DOHH2 (cell line): Measurements from ENCODE around the gene SLC22A31.

Experiments
- H3F3A ChIP-seq: fragments of 200-600 bp; sonication (generic), shearing (Covaris generic); 2 replicates; pipeline ENCODE4 v1.6.0; 2016; ENCODE audit warnings: antibody characterized with exemption, mild to moderate bottlenecking; ENCODE audit not compliant: control insufficient read depth, insufficient read depth
- H3K27ac ChIP-seq: fragments of 200-600 bp; sonication (generic); 2 replicates; pipeline ENCODE4 v1.5.1; 2014; ENCODE audit warnings: low read depth, mild to moderate bottlenecking, low read length, moderate library complexity
- H3K27me3 ChIP-seq: fragments of 200-600 bp; sonication (generic); 2 replicates; pipeline ENCODE4 v1.6.1; 2014; ENCODE audit warnings: mild to moderate bottlenecking, low read length, mixed read lengths; ENCODE audit not compliant: control insufficient read depth
- H3K36me3 ChIP-seq: fragments of 200-600 bp; sonication (generic); 2 replicates; pipeline ENCODE4 v1.6.1; 2014; ENCODE audit warnings: mild to moderate bottlenecking, low read length, moderate library complexity, mixed read lengths; ENCODE audit not compliant: control insufficient read depth
- H3K4me1 ChIP-seq: fragments of 200-600 bp; sonication (generic); 2 replicates; pipeline ENCODE4 v1.6.1; 2014; ENCODE audit warnings: mild to moderate bottlenecking, low read length, mixed read lengths; ENCODE audit not compliant: control insufficient read depth
- H3K4me2 ChIP-seq: fragments of 200-600 bp; sonication (generic); 2 replicates; pipeline ENCODE4 v1.6.0; 2014; ENCODE audit warnings: mild to moderate bottlenecking, low read length, moderate library complexity
- H3K4me3 ChIP-seq: fragments of 200-600 bp; sonication (generic); 2 replicates; pipeline ENCODE4 v1.5.1; 2014; ENCODE audit warnings: mild to moderate bottlenecking, low read length, mixed read lengths
- H3K79me2 ChIP-seq: fragments of 200-600 bp; sonication (generic); 2 replicates; pipeline ENCODE4 v1.6.1; 2014; ENCODE audit warnings: mild to moderate bottlenecking, low read length, mixed read lengths; ENCODE audit not compliant: control insufficient read depth
- H3K9me2 ChIP-seq: fragments of 200-600 bp; sonication (generic); replicated peaks from 2 replicates; pipeline ENCODE4 v1.6.1; 2014; ENCODE audit warnings: mild to moderate bottlenecking, low read length, mixed read lengths; ENCODE audit not compliant: control insufficient read depth
- H3K9me3 ChIP-seq: fragments of 200-600 bp; sonication (generic); 2 replicates; pipeline ENCODE4 v1.6.1; 2014; ENCODE audit warnings: antibody characterized with exemption, low read length, mixed read lengths; ENCODE audit not compliant: control insufficient read depth, insufficient read depth
- H4K20me1 ChIP-seq: fragments of 200-600 bp; sonication (generic); 2 replicates; pipeline ENCODE4 v1.6.0; 2014; ENCODE audit warnings: low read depth, mild to moderate bottlenecking, antibody characterized with exemption, low read length, moderate library complexity; ENCODE audit not compliant: control insufficient read depth, insufficient read depth
- EZH2phosphoT487 ChIP-seq: fragments of 200-600 bp; sonication (generic); IDR thresholded peaks from 2 replicates; pipeline ENCODE4 v1.6.1; 2017; ENCODE audit warnings: borderline replicate concordance, mild to moderate bottlenecking, antibody characterized with exemption, low read length, moderate library complexity, mixed read lengths
- TF ChIP-seq, protein P1 (sequence below): fragments of 200-600 bp; sonication (generic); IDR thresholded peaks from one replicate; pipeline ENCODE4 v1.5.1; 2014; ENCODE audit warnings: antibody characterized with exemption, mild to moderate bottlenecking, low read depth, low read length; ENCODE audit not compliant: poor library complexity, severe bottlenecking

The SLC22A31 gene

DNA sequence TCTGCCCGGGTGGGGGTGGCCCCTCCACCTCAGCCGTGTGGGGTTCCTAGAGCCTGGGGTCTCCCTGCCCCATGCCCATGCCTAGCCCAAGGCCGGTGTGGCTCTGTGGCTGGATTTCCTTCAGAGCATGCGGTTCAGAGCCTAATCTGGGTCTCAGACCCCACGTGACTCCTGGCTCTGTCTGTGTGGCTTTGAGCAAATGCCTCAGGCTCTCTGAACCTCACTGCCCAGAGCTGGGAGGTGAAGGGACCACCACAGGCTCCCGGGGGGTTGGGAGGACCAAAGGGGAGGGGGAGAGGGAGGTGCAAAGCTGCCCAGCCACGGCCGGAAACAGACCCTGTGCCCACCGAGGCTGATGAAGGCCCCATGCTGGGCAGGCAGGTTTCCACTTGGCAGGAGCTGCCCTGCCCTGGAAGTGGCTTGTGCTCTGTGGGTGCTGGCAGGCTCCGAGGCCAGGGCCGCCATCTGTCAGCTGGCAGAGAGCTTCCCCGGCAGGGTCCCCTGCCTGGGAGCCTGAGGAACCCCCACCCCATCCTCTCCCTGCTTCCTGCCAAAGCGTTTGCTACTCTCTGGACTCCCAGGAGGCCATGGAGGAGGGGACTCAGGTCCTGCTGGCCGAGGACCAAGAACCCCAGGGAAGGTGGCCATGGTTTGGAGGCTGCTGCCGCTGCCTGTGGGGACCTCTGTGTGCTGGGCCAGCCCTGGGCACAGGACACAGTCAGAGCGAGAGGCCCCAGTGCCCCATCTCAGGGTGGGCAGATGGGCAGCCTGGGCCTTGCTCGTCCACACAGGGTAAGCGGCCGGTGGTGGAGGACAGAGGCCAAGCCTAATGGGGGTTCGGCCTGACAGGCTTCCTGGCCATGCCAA lies 24.8 kb downstream of the SLC22A31 start:
- no peak overlapping the region for H3K4me3 ChIP-seq
- no peaks in the 10 kb centered on the region for H3F3A ChIP-seq
- no peak for TF ChIP-seq EZH2phosphoT487
- TF ChIP-seq, protein P1, sequence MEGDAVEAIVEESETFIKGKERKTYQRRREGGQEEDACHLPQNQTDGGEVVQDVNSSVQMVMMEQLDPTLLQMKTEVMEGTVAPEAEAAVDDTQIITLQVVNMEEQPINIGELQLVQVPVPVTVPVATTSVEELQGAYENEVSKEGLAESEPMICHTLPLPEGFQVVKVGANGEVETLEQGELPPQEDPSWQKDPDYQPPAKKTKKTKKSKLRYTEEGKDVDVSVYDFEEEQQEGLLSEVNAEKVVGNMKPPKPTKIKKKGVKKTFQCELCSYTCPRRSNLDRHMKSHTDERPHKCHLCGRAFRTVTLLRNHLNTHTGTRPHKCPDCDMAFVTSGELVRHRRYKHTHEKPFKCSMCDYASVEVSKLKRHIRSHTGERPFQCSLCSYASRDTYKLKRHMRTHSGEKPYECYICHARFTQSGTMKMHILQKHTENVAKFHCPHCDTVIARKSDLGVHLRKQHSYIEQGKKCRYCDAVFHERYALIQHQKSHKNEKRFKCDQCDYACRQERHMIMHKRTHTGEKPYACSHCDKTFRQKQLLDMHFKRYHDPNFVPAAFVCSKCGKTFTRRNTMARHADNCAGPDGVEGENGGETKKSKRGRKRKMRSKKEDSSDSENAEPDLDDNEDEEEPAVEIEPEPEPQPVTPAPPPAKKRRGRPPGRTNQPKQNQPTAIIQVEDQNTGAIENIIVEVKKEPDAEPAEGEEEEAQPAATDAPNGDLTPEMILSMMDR, result no peak
- no peaks in the 10 kb centered on the region for H3K9me3 ChIP-seq
- H4K20me1 ChIP-seq, result no peaks in the 10 kb centered on the region
- H3K4me2 ChIP-seq, result no peak overlapping the region
- H3K27ac ChIP-seq, result no peak overlapping the region
- H3K9me2 ChIP-seq, result no peaks in the 10 kb centered on the region
- H3K4me1 ChIP-seq, result peaks cover 11% of the 10 kb centered on the region
- no peaks in the 10 kb centered on the region for H3K79me2 ChIP-seq
- peaks cover 35% of the 10 kb centered on the region for H3K27me3 ChIP-seq
- H3K36me3 ChIP-seq, result no peaks in the 10 kb centered on the region

DNA sequence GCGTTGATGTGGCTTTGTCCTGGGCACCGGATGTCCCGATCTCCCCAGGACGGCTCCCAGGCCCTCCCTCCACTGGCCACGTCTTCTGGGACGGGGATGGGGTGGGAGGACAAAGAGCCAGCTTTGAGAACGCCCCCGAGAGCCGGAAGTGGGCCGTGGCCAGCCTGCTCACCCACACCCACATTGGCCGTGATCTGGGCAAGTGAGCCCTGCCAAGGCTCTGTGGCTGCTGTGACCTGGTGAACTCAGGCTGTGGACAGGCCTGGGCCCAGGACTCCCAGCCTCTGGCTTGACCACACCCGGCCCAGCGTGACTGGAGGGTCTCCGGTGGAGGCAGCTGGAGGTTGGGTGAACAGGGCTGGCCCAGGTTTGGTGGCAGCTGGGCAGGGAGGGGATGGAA lies 25.5 kb downstream of the SLC22A31 start:
- Histone ChIP-seq H4K20me1 (no peaks in the 10 kb centered on the region), H3K36me3 (no peaks in the 10 kb centered on the region), H3K79me2 (no peaks in the 10 kb centered on the region), H3K9me3 (no peaks in the 10 kb centered on the region), H3K27me3 (peaks cover 41% of the 10 kb centered on the region), H3K27ac (no peak overlapping the region), H3K4me2 (no peak overlapping the region), H3K9me2 (no peaks in the 10 kb centered on the region), H3F3A (no peaks in the 10 kb centered on the region), H3K4me1 (peaks cover 18% of the 10 kb centered on the region), H3K4me3 (no peak overlapping the region)
- TF ChIP-seq EZH2phosphoT487, result no peak
- TF ChIP-seq, protein P1, result no peak

DNA sequence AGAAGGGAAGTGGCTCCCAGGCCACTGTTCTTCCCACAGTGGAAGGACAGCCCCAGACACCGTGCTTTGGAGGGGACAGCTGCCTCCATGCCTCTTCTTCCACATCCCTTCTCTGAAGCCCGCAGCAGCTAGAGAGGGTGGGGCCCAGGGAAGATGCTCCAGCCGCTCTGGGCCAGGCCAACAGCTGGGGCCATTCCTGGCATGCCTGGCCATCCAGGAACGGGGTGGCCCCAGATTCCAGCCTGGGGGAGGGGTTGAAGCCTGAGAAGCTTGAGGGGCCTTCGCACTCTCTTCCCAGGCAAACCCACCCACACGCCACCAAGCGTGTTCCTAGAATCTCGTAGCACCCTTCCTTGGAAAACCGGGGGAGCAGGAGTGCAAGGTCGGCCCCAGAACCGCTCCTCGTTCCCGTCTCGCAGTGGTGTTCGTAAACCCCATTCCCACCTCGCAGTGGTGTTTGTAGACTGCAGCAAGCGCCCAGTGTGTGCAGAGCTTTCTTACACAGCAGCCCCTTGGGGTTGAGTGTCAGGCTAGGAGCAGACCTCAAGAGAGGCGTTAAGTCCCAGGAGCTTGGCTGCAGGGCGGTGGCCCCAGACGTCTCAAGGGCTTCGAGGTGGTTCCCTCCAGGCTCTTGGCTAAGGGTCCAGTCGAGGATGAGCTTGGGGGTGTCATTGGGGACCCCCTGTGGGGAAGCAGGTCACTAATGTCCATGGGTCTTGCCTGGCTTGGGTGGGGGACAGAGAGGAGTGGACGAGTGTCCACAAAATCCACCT lies 26.1 kb downstream of the SLC22A31 start:
- no peaks in the 10 kb centered on the region for H3K9me2 ChIP-seq
- peaks cover 45% of the 10 kb centered on the region for H3K27me3 ChIP-seq
- H4K20me1 ChIP-seq, result no peaks in the 10 kb centered on the region
- H3F3A ChIP-seq, result no peaks in the 10 kb centered on the region
- H3K9me3 ChIP-seq, result no peaks in the 10 kb centered on the region
- H3K79me2 ChIP-seq, result no peaks in the 10 kb centered on the region
- no peak overlapping the region for H3K4me2 ChIP-seq
- no peak overlapping the region for H3K27ac ChIP-seq
- H3K4me3 ChIP-seq, result no peak overlapping the region
- TF ChIP-seq, protein P1, result no peak
- TF ChIP-seq EZH2phosphoT487, result no peak
- H3K36me3 ChIP-seq, result no peaks in the 10 kb centered on the region
- peaks cover 23% of the 10 kb centered on the region for H3K4me1 ChIP-seq
